GM19043 (cell line): ENCODE measurements around the gene VARS2.
"Not testable (repeated sequence)": the region's sequence is repeated elsewhere in the genome, so short reads cannot be mapped to it uniquely, and the experiment has no call there.

Experiments
- ATAC-seq: cut with Tn5 transposase; IDR thresholded peaks from one replicate; pipeline ENCODE4 v1.9.1; 2021; ENCODE audit warnings: low read depth; ENCODE audit not compliant: unreplicated experiment

Gene VARS2

GRCh38 chr6:30955367-30956042 lies 41.5 kb downstream of the VARS2 start:
- no peak for ATAC-seq

DNA sequence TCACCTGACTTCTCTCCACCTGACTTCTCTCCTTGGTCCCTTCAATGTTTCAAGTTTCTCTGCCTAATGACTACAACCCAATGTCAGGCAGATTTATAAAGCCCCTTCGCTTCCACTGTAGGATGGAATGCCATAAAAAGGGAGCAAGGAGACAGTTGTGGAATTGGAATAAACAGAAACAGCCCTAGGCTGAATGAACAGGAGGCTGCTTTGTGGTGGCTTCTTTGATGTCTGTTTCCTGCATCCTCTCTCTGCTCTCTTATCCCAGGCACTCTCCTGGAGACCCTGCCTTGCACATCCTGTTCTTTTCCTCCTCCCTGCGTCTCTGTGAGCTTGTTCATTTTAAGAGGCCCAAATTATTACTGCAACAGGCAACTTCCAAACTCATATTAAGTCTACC lies 43.7 kb downstream of the VARS2 start:
- ATAC-seq, result no peak

DNA sequence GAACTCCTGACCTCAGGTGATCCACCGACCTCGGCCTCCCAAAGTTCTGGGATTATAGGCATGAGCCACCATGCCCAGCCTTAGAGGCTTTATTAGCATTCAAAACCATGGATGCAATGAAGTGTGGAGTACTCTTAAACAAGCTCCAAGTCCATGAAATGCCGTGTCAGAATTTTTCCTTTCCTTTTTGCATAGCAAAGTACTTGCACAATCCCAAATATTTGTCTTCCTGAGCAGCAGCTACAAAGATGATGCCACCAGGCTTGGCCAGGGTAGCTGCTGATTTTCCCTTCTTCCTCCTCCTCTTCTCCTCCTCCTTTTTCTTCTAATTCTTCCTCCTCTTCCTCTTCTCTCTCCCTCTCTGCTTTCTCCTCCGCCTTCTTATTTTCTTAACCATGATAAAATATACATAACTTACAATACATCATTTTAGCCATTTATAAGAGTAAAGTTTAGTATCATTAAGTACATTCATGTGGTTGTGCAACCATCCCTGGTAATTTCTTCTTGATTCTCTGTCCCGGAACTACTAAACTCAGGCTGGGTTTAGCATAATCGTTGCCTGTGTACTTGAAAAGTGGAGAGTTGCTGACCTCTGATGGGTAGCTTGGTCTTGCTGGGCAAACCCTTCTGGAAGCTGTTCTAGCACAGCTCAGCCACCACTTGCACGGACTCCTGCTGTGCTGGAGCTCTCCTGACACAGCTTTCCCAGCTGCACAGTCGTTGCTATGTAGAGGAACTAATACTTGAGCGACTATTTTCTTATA lies 47.1 kb downstream of the VARS2 start:
- no peak for ATAC-seq

GRCh38 chr6:30962716-30963115 lies 48.7 kb downstream of the VARS2 start:
- ATAC-seq, result no peak

- no peak for ATAC-seq
These were observed 49.6 kb downstream of the VARS2 start for GRCh38 chr6:30963641-30964040.

DNA sequence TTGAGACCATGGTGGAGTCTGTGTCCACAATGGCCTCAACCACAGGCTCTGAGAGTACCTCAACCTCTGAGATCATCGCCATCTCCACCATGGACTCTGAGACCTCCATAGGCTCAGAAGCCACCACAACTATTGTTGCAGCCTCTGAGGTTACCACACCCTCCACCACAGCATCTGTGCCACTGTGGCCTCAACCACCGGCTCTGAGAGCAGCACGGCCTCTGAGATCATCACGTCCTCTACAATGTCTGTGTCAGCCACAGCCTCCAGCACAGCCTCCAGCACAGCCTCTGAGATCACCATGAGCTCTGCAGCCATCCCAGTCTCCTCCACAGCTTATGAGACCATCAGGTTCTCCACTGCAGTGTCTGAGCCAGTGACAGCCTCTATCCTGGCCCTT lies 50.0 kb downstream of the VARS2 start:
- ATAC-seq, result no peak

DNA sequence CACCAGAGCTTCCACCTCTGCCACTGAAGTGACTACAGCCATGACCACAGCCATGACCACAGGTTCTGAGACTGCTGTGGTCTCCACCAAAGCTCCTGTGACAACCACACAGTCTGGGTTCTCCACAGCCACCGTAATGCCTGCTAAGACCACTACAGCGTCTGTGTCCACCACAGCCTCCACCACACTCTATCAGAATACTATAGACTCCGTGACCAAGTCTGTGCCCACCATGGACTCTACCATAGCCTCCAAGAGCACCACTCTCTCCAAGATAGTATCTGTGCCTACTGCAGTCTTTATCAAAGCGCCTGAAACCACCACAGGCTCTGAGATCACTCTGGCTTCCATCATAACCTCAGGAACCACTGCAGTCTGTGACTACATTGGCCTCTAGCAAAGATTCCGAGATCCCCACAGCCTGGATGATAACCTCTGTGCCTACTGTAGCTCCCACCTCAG lies 51.1 kb downstream of the VARS2 start:
- ATAC-seq, result no peak

GRCh38 chr6:30966154-30966553 lies 52.1 kb downstream of the VARS2 start:
- no peak for ATAC-seq

DNA sequence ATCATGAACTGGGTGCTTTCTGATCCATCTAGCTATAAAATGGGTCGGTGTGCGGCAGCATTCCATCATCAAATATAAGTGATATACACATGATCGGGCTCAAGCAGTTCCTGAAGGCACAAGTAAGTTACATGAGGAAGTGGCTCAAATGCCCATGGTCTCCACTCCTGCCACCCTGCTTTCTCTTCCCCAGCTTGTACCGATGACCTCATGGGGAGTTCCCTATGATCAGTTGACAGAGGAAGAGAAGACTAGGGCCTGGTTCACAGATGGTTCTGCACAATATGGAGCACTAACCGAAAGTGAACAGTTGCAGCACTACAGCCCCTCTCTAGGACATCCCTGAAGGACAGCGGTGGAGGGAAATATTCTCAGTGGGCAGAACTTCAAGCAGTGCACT lies 55.1 kb downstream of the VARS2 start:
- not testable (repeated sequence) for ATAC-seq

- no peak for ATAC-seq
These were observed 56.9 kb downstream of the VARS2 start for GRCh38 chr6:30970946-30971345.

DNA sequence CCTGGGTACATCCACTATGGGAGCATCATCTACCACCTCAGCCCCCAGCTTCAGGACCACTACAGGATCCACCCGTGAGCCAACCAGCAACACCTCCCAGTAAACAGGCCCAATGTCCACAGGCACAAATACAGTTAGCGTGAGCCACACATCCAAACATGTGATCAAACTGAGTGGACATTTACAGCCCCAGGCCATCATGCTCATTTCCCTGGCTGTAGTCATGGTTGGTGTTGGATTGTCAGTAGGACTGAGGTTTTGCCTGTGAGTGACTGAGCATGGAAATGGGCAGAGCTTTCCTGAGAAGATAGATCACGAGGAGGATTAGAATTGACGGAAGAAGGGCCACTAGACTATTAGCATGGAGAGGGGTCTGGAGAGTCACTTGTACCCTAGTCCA lies 58.8 kb downstream of the VARS2 start:
- no peak for ATAC-seq

GRCh38 chr6:30974490-30975252 lies 60.6 kb downstream of the VARS2 start:
- no peak for ATAC-seq
